GM10248 (cell line): ENCODE results near the gene CADM1.

Source experiments
- CTCF ChIA-PET: fragments of 300-600 bp; sonication (Branson Sonifier 250); formaldehyde crosslinking; extraction: SDS; loops from one replicate; lab custom pipeline; 2021; ENCODE audit warnings: antibody characterized with exemption; lab: Yijun Ruan, JAX
- POLR2A ChIA-PET: fragments of 350-650 bp; sonication (Branson Sonifier 250); formaldehyde crosslinking; extraction: SDS; loops from one replicate; lab custom pipeline; 2020; ENCODE audit warnings: antibody characterized with exemption; lab: Yijun Ruan, JAX
- DNase-seq: peaks from one replicate; pipeline ENCODE4 v3.0.0; 2012; ENCODE audit errors: extremely low spot score
- CTCF ChIP-seq: IDR thresholded peaks from 2 replicates; pipeline ENCODE4 v1.5.1; 2012; ENCODE audit warnings: mild to moderate bottlenecking, low read depth; ENCODE audit errors: extremely low read depth, missing control alignments, control extremely low read depth

CADM1 gene

GRCh38 chr11:115207916-115208315, 296.3 kb downstream of the CADM1 start:
- DNase-seq: no peak
- no peak for TF ChIP-seq CTCF
- ChIA-PET CTCF (interaction anchor here (2.6 to 2.7 kb wide), 2 partner anchors 8 to 11 kb away, joined by 9 read pairs; no protein-coding TSS in a partner anchor), POLR2A (no interaction called here)

GRCh38 chr11:115207166-115207591, 297.0 kb downstream of the CADM1 start:
- CTCF ChIA-PET: interaction anchor here (1.4 to 2.7 kb wide), 3 partner anchors 9 to 37 kb away, joined by 5 to 9 read pairs (median 9); no protein-coding TSS in a partner anchor

GRCh38 chr11:115206365-115207022, 297.7 kb downstream of the CADM1 start:
- ChIA-PET CTCF (interaction anchor here (1.4 to 2.7 kb wide), 3 partner anchors 10 to 36 kb away, joined by 5 to 9 read pairs (median 9); no protein-coding TSS in a partner anchor), POLR2A (no interaction called here)
- no peak for DNase-seq
- TF ChIP-seq CTCF: no peak

More at GRCh38 chr11:115207166-115207591, 297.0 kb downstream of the CADM1 start:
- no peak for DNase-seq
- POLR2A ChIA-PET: no interaction called here
- no peak for TF ChIP-seq CTCF

GRCh38 chr11:115202900-115203552, 301.2 kb downstream of the CADM1 start:
- no peak for TF ChIP-seq CTCF
- POLR2A ChIA-PET: no interaction called here
- CTCF ChIA-PET: interaction anchor here (1.8 to 2.5 kb wide), 3 partner anchors 14 to 34 kb away, joined by 5 to 8 read pairs (median 5); no protein-coding TSS in a partner anchor
- DNase-seq: no peak

GRCh38 chr11:115202074-115202473, 302.1 kb downstream of the CADM1 start:
- TF ChIP-seq CTCF: no peak
- ChIA-PET CTCF (interaction anchor here (1.3 to 2.1 kb wide), 3 partner anchors 13 to 33 kb away, joined by 4 to 5 read pairs (median 5); no protein-coding TSS in a partner anchor), POLR2A (no interaction called here)
- DNase-seq: no peak

- DNase-seq: no peak
- no peak for TF ChIP-seq CTCF
- ChIA-PET POLR2A (no interaction called here), CTCF (interaction anchor here (1.3 to 2.1 kb wide), 4 partner anchors 12 to 97 kb away, joined by 3 to 5 read pairs (median 4); no protein-coding TSS in a partner anchor)
Measured at GRCh38 chr11:115201111-115201792, 303.0 kb downstream of the CADM1 start.
